ENCODE results near the gene NR4A1.

GRCh38 chr12:52010152-52010622, 41.1 kb upstream of the NR4A1 start:
- TF ChIP-seq, protein P1, sequence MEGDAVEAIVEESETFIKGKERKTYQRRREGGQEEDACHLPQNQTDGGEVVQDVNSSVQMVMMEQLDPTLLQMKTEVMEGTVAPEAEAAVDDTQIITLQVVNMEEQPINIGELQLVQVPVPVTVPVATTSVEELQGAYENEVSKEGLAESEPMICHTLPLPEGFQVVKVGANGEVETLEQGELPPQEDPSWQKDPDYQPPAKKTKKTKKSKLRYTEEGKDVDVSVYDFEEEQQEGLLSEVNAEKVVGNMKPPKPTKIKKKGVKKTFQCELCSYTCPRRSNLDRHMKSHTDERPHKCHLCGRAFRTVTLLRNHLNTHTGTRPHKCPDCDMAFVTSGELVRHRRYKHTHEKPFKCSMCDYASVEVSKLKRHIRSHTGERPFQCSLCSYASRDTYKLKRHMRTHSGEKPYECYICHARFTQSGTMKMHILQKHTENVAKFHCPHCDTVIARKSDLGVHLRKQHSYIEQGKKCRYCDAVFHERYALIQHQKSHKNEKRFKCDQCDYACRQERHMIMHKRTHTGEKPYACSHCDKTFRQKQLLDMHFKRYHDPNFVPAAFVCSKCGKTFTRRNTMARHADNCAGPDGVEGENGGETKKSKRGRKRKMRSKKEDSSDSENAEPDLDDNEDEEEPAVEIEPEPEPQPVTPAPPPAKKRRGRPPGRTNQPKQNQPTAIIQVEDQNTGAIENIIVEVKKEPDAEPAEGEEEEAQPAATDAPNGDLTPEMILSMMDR (IDR thresholded peaks at IDR 0.05), result no peak
- TF ChIP-seq POLR2A (IDR thresholded peaks at IDR 0.05; ENCODE audit: low read depth), result no peak
- TF ChIP-seq POLR2AphosphoS5 (IDR thresholded peaks at IDR 0.05), result peak; percentile 74 to 91
